Fibroblast of mammary gland (primary cell): ENCODE results near the gene HOXC6.
A peak's percentile ranks its signal among the peaks of the same experiment; 100 is the strongest.

Experiments
- DNase-seq: peaks from one replicate; pipeline ENCODE4 v3.0.0-alpha.2; 2010; ENCODE audit warnings: low read depth
- H3K4me3 ChIP-seq: 2 replicates; pipeline ENCODE4 v1.5.1; 2011; ENCODE audit warnings: low read depth, mild to moderate bottlenecking, low read length, moderate library complexity; ENCODE audit not compliant: control insufficient read depth
- CTCF ChIP-seq: conservative IDR thresholded peaks from 2 replicates; pipeline ENCODE4 v1.5.1; 2011; ENCODE audit warnings: low read depth, low read length, inconsistent platforms; ENCODE audit not compliant: control insufficient read depth, insufficient read depth

The HOXC6 gene

DNA sequence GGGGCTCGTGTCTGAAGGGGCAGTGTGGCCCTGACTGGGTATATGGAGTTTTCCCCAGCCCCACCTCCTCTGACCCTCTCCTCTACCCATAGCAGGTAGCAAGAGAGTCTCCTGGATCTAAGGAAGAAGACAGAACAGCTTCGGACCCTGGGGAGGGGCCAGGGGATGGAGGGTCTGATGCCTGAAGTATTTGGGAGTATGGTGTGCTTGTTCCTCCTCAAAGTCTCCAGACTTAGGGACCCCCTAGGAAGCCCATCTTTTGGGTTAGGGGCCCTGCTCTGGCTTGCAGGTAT, 20.0 kb upstream of the HOXC6 start:
- H3K4me3 ChIP-seq: peak overlapping the region; percentile 88
- no peak for TF ChIP-seq CTCF
- no peak for DNase-seq

DNA sequence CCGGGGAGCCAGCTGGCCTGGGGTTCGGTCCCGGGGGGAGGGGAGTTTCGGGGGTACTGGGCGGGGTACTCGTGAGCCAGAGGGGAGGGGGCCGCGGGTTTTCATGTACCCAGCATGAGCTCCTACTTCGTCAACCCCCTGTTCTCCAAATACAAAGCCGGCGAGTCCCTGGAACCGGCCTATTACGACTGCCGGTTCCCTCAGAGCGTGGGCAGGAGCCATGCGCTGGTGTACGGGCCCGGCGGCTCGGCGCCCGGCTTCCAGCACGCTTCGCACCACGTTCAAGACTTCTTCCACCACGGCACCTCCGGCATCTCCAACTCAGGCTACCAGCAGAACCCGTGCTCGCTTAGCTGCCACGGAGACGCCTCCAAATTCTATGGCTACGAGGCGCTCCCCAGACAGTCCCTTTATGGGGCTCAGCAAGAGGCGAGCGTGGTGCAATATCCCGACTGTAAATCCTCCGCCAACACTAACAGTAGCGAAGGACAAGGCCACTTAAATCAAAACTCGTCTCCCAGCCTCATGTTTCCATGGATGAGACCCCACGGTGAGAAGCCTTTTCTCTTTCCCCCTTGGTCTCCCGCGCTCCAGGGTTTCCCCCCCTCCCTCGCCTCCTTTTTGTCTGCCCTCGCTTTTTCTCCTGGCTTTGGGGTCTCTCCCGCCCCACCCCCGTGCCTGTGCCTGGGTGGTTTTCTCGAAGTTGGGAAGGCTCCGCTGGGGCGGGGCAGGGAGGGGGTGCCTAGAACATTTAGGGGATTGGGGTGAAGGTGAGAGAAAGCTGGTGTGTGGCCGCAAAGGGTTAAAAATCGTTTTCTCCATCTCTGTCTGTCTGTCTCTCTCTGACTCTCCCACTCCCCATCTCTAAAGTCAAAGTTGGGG, 18.8 kb upstream of the HOXC6 start:
- DNase-seq: no peak
- H3K4me3 ChIP-seq: peak overlapping the region; percentile 88
- TF ChIP-seq CTCF: no peak

GRCh38 chr12:54010053-54010971, 17.9 kb upstream of the HOXC6 start:
- TF ChIP-seq CTCF: no peak
- H3K4me3 ChIP-seq: peak overlapping the region; percentile 88
- no peak for DNase-seq

DNA sequence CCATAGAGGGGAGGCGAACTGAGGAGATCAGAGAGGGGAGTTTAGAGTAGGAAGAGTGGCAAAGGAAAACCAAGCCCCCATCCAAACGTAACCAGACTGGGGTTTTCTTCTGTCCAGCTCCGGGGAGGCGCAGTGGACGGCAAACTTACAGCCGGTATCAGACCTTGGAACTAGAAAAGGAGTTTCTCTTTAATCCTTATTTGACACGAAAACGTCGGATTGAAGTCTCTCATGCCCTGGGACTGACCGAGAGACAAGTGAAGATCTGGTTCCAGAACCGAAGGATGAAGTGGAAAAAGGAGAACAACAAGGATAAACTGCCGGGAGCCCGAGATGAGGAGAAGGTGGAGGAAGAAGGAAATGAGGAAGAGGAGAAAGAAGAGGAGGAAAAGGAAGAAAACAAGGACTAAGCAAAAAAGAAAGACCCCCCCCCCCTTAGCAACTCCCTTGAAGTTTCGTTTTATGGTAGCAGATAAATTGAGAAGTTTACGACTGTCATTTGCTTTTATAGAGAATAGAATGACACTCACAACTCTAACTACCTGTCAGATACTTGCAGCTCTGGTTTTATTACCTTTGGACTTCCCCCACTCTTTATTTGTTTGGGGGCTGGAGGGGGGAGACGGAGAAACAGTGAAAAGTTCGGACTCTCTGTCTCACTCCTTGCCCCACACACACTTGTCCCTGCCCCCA, 17.1 kb upstream of the HOXC6 start:
- peak overlapping the region; percentile 88 for H3K4me3 ChIP-seq
- no peak for DNase-seq
- no peak for TF ChIP-seq CTCF

GRCh38 chr12:54011665-54012532, 16.3 kb upstream of the HOXC6 start:
- DNase-seq: no peak
- H3K4me3 ChIP-seq: peak overlapping the region; percentile 88
- no peak for TF ChIP-seq CTCF
